ENCODE results near the gene METTL27. TPM values are rescaled to one million over a fixed set of nuclear protein-coding genes. Genes with fewer than 3 reads are reported as not detected.

METTL27 gene
- polyA plus RNA-seq, 1 donor from 2014 or later: 2.4 TPM

GRCh38 chr7:73861305-73861704, 19.0 kb upstream of the METTL27 start:
- H3K27ac ChIP-seq (ENCODE audit: low read length): no peak overlapping the region
- H3K4me2 ChIP-seq (ENCODE audit: low read length): no peak overlapping the region
- H3K79me2 ChIP-seq (replicated peaks; ENCODE audit: insufficient read depth, low read length): no peaks in the 10 kb centered on the region
- TF ChIP-seq EP300 (conservative IDR thresholded peaks at IDR 0.05; ENCODE audit: poor library complexity, severe bottlenecking) (no peak), SMC3 (conservative IDR thresholded peaks at IDR 0.05; ENCODE audit: poor library complexity) (no peak), MXI1 (conservative IDR thresholded peaks at IDR 0.05; ENCODE audit: poor library complexity, severe bottlenecking) (no peak), TAF1 (IDR thresholded peaks at IDR 0.05; ENCODE audit: low read depth) (no peak), REST (IDR thresholded peaks at IDR 0.05; ENCODE audit: borderline replicate concordance) (no peak), EZH2 (IDR thresholded peaks at IDR 0.05; ENCODE audit: borderline replicate concordance, insufficient read depth, low read length, poor library complexity, severe bottlenecking) (no peak), RAD21 (conservative IDR thresholded peaks at IDR 0.05) (no peak), POLR2AphosphoS5 (IDR thresholded peaks at IDR 0.05) (no peak)
- TF ChIP-seq, protein P1, sequence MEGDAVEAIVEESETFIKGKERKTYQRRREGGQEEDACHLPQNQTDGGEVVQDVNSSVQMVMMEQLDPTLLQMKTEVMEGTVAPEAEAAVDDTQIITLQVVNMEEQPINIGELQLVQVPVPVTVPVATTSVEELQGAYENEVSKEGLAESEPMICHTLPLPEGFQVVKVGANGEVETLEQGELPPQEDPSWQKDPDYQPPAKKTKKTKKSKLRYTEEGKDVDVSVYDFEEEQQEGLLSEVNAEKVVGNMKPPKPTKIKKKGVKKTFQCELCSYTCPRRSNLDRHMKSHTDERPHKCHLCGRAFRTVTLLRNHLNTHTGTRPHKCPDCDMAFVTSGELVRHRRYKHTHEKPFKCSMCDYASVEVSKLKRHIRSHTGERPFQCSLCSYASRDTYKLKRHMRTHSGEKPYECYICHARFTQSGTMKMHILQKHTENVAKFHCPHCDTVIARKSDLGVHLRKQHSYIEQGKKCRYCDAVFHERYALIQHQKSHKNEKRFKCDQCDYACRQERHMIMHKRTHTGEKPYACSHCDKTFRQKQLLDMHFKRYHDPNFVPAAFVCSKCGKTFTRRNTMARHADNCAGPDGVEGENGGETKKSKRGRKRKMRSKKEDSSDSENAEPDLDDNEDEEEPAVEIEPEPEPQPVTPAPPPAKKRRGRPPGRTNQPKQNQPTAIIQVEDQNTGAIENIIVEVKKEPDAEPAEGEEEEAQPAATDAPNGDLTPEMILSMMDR (IDR thresholded peaks at IDR 0.05; ENCODE audit: poor library complexity, severe bottlenecking): no peak
- H3K4me3 ChIP-seq (ENCODE audit: low read length): no peak overlapping the region
- H4K20me1 ChIP-seq (ENCODE audit: insufficient read depth): no peaks in the 10 kb centered on the region
- H2AFZ ChIP-seq (ENCODE audit: low read depth, low read length): no peak overlapping the region
- no peaks in the 10 kb centered on the region for H3K9me3 ChIP-seq (ENCODE audit: low read length)
- H3K9ac ChIP-seq (ENCODE audit: low read length): no peak overlapping the region
- H3K27me3 ChIP-seq (ENCODE audit: insufficient read depth, low read depth, low read length): no peaks in the 10 kb centered on the region
- no peaks in the 10 kb centered on the region for H3K9me2 ChIP-seq (ENCODE audit: insufficient read depth, low read length)
- no peaks in the 10 kb centered on the region for H3F3A ChIP-seq (ENCODE audit: insufficient read depth, low read length, poor library complexity, severe bottlenecking)
- H3K36me3 ChIP-seq (ENCODE audit: insufficient read depth, low read length): no peaks in the 10 kb centered on the region

DNA sequence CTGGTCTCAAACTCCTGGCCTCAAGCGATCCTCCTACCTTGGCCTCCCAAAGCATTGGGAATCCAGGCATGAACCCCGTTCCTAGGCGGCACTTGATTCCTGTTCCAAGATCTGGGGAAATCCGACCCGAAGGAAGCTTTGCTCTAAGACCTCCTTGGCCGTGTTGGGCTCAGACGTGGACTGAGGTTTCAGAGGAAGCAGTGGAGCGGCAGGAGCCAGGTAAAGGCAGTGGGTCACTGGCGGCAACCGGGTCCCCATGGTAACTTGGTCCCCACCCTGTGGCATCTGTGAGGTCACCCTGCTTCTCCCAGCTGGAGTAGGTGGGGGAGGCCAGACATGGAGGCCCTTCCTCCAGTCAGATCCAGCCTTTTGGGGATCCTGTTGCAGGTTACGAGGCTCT, 18.5 kb upstream of the METTL27 start, which contains the start of gene TMEM270:
TSS of gene TMEM270 (plus strand) at position 301 of the 400 bp plus-strand sequence. CDS start at position 337, 36 bp downstream.
- H3K27ac ChIP-seq (ENCODE audit: low read length): no peak within 1 kb of the TSS
- no peak within 1 kb of the TSS for H3K9ac ChIP-seq (ENCODE audit: low read length)
- H3F3A ChIP-seq (ENCODE audit: insufficient read depth, low read length, poor library complexity, severe bottlenecking): no peaks in the 10 kb centered on the region
- no peak within 1 kb of the TSS for H3K4me2 ChIP-seq (ENCODE audit: low read length)
- no peaks in the 10 kb centered on the region for H3K36me3 ChIP-seq (ENCODE audit: insufficient read depth, low read length)
- H3K9me3 ChIP-seq (ENCODE audit: low read length): no peaks in the 10 kb centered on the region
- no peaks in the 10 kb centered on the region for H3K9me2 ChIP-seq (ENCODE audit: insufficient read depth, low read length)
- H3K27me3 ChIP-seq (ENCODE audit: insufficient read depth, low read depth, low read length): no peaks in the 10 kb centered on the region
- H4K20me1 ChIP-seq (ENCODE audit: insufficient read depth): no peaks in the 10 kb centered on the region
- no peak within 1 kb of the TSS for H3K4me3 ChIP-seq (ENCODE audit: low read length)
- H2AFZ ChIP-seq (ENCODE audit: low read depth, low read length): no peak within 1 kb of the TSS
- no peaks in the 10 kb centered on the region for H3K79me2 ChIP-seq (replicated peaks; ENCODE audit: insufficient read depth, low read length)
- TF ChIP-seq RAD21 (conservative IDR thresholded peaks at IDR 0.05) (no peak), SMC3 (conservative IDR thresholded peaks at IDR 0.05; ENCODE audit: poor library complexity) (no peak), POLR2AphosphoS5 (IDR thresholded peaks at IDR 0.05) (no peak), TAF1 (IDR thresholded peaks at IDR 0.05; ENCODE audit: low read depth) (no peak), EP300 (conservative IDR thresholded peaks at IDR 0.05; ENCODE audit: poor library complexity, severe bottlenecking) (no peak), REST (IDR thresholded peaks at IDR 0.05; ENCODE audit: borderline replicate concordance) (no peak), MXI1 (conservative IDR thresholded peaks at IDR 0.05; ENCODE audit: poor library complexity, severe bottlenecking) (no peak), EZH2 (IDR thresholded peaks at IDR 0.05; ENCODE audit: borderline replicate concordance, insufficient read depth, low read length, poor library complexity, severe bottlenecking) (no peak)
- TF ChIP-seq, protein P1 (IDR thresholded peaks at IDR 0.05; ENCODE audit: poor library complexity, severe bottlenecking): no peak

Data from neural cell (in vitro differentiated cells).